ENCODE measurements around the gene PLOD3. TPM values are rescaled to one million over a fixed set of nuclear protein-coding genes. Genes with fewer than 3 reads are reported as not detected.
A peak's percentile ranks its signal among the peaks of the same experiment; 100 is the strongest.

Gene PLOD3
- total and polyA plus RNA-seq, 2 donors (not counting 3 experiments of a cell fraction or from before 2014, with no cell fraction given): 143 to 170 TPM

DNA sequence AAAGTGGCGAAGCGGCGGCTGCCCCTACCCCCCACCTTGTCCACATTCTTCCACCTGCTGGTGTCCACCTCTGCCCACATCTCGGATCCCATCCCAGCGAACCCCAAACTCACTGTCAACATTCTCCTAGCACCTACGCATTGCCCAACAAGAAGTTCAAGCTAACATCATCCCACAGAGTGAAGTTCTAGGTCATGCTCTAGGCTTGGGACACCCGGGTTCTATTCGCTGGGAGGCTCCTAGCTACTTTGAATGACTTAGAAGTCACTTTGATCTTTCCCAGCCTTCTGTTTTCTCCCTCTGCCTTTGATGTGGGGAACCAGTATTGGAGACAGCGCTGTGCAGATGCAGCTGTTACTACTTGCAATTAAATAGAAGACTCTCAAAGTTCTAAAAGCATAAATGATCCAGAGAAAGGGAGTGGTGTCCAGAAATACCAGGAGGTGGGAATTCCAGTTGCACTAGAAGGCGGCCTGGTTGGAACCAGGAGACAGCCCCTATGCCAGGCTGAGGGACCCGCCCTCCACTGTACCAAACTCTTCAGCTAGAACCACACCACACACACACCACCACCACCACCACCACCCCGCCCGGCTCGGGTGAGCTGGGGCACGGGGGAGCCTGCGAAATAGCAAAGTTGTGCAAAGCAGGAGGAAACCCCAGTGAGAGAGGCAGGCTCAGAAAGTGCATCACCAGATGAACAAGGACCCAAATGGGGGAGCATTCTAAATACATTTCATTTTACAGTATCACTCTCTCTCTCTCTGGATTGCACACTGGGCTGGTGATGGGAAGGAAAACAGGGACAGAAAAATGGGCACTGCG is 46.6 kb downstream of the PLOD3 start:
- POLR2A ChIA-PET: no interaction called here
- Histone ChIP-seq H3K9me3 (replicated peaks; ENCODE audit: control insufficient read depth, insufficient read depth, low read length) (no peaks in the 10 kb centered on the region), H3K27me3 (ENCODE audit: control insufficient read depth in 2 of 2, insufficient read depth in 2 of 2, low read length in 2 of 2) (peaks cover 88% of the 10 kb centered on the region in 2 experiments)

DNA sequence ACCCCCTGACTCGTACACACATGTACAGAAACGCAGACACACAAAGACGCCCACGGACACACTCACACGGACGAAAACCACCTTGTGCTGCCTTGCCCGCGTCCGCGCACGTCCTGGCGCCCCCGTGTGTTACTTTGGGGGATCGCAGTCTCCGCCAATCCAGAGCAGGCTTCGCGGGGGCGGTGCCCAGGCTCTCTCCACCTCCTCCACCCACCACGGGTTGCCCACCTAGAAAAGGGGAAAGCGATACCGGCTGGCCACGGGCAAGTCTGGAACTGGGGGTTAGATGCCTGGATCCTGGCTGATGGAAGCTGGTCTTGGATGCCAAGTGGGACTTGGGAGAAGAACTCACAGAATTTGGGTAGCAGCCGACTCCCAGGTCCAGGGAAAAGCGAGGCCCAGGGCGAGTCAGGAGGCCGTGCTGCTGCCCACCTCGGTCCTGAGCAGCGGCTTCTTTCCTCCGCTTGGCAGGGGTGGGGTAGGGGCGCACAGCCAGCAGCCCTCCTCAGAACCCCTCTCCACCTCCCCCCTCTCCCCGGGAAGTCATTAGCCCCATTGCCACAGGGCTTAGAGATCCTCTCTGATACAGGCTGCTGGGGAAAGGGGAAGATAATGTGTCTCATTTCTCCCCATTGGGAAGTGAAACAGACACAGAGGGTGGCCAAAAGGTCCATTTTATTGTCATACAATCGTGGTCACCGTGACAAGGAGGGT is 47.4 kb downstream of the PLOD3 start:
- no peak for TF ChIP-seq JUN (IDR thresholded peaks at IDR 0.05; ENCODE audit: borderline replicate concordance, insufficient read depth, insufficient read length, low read depth)
- TF ChIP-seq, protein P1, sequence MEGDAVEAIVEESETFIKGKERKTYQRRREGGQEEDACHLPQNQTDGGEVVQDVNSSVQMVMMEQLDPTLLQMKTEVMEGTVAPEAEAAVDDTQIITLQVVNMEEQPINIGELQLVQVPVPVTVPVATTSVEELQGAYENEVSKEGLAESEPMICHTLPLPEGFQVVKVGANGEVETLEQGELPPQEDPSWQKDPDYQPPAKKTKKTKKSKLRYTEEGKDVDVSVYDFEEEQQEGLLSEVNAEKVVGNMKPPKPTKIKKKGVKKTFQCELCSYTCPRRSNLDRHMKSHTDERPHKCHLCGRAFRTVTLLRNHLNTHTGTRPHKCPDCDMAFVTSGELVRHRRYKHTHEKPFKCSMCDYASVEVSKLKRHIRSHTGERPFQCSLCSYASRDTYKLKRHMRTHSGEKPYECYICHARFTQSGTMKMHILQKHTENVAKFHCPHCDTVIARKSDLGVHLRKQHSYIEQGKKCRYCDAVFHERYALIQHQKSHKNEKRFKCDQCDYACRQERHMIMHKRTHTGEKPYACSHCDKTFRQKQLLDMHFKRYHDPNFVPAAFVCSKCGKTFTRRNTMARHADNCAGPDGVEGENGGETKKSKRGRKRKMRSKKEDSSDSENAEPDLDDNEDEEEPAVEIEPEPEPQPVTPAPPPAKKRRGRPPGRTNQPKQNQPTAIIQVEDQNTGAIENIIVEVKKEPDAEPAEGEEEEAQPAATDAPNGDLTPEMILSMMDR (IDR thresholded peaks at IDR 0.05; ENCODE audit: extremely low read depth in 1 of 2, insufficient read depth in 1 of 2, low read depth in 1 of 2, low read length in 2 of 2): peak; percentile 90 to 98
- dilution Hi-C loops (cut with MboI; ENCODE audit: extremely low pct_ligation_motif_present, low sequenced_read_pairs) (no loop called here), intact Hi-C loops (cut with micrococcal nuclease) (loop anchor here (1.0 to 10.0 kb wide), 5 partner anchors 22 to 565 kb away; partner anchors contain the start of gene ACHE)
- peaks cover 3% of the 10 kb centered on the region for H3K4me1 ChIP-seq (ENCODE audit: control insufficient read depth, extremely low read depth, insufficient read depth, low read length)
- ChIA-PET CTCF (interaction anchor here (0.8 to 3.1 kb wide), 10 partner anchors 11 to 113 kb away, joined by 3 to 49 read pairs (median 5); partner anchors contain the start of genes PLOD3 and ZNHIT1), POLR2A (no interaction called here)
- H3K79me2 ChIP-seq (ENCODE audit: control insufficient read depth, insufficient read depth, low read length): no peaks in the 10 kb centered on the region
- H3K9me1 ChIP-seq (replicated peaks; ENCODE audit: control insufficient read depth, extremely low read depth, insufficient read depth, low read length): no peaks in the 10 kb centered on the region
- peaks cover 83 to 85% of the 10 kb centered on the region in 2 experiments for H3K27me3 ChIP-seq (ENCODE audit: control insufficient read depth in 2 of 2, insufficient read depth in 2 of 2, low read length in 2 of 2)
- no peaks in the 10 kb centered on the region for H4K20me1 ChIP-seq (replicated peaks; ENCODE audit: control insufficient read depth, extremely low read depth, insufficient read depth, low read length)
- H3K9ac ChIP-seq (replicated peaks; ENCODE audit: extremely low read depth, insufficient read depth, low read length): no peak overlapping the region
- BruUV-seq (replicated peaks): no TSS peak
- H2AFZ ChIP-seq (ENCODE audit: low read depth, low read length): no peak overlapping the region
- no peaks in the 10 kb centered on the region for H3K9me3 ChIP-seq (replicated peaks; ENCODE audit: control insufficient read depth, insufficient read depth, low read length)
- no peak overlapping the region for H3K4me3 ChIP-seq (replicated peaks in 1 of 3; ENCODE audit: insufficient read depth in 1 of 3, low read depth in 1 of 3, low read length in 3 of 3)
- no peak overlapping the region for H3K4me2 ChIP-seq (ENCODE audit: insufficient read depth, low read length)
- no peak overlapping the region for H3K27ac ChIP-seq (ENCODE audit: insufficient read depth, low read depth, low read length)
- FAIRE-seq (peak; percentile 83), DNase-seq (ENCODE audit: low read depth, low spot score) (peak; percentile 71)
- no peaks in the 10 kb centered on the region for H3K36me3 ChIP-seq (ENCODE audit: control insufficient read depth in 2 of 2, extremely low read depth in 1 of 2, insufficient read depth in 2 of 2, low read length in 2 of 2)

More for the DNA sequence above, 46.6 kb downstream of the PLOD3 start:
- no peaks in the 10 kb centered on the region for H3K79me2 ChIP-seq (ENCODE audit: control insufficient read depth, insufficient read depth, low read length)
- H3K36me3 ChIP-seq (ENCODE audit: control insufficient read depth in 2 of 2, extremely low read depth in 1 of 2, insufficient read depth in 2 of 2, low read length in 2 of 2): no peaks in the 10 kb centered on the region
- no peaks in the 10 kb centered on the region for H3K9me1 ChIP-seq (replicated peaks; ENCODE audit: control insufficient read depth, extremely low read depth, insufficient read depth, low read length)
- dilution Hi-C loops (cut with MboI; ENCODE audit: extremely low pct_ligation_motif_present, low sequenced_read_pairs): no loop called here
- FAIRE-seq: no peak
- H4K20me1 ChIP-seq (replicated peaks; ENCODE audit: control insufficient read depth, extremely low read depth, insufficient read depth, low read length): no peaks in the 10 kb centered on the region
- H3K4me2 ChIP-seq (ENCODE audit: insufficient read depth, low read length): no peak overlapping the region
- H3K27ac ChIP-seq (ENCODE audit: insufficient read depth, low read depth, low read length): no peak overlapping the region
- no peak overlapping the region for H3K4me3 ChIP-seq (replicated peaks in 1 of 3; ENCODE audit: insufficient read depth in 1 of 3, low read depth in 1 of 3, low read length in 3 of 3)
- peak; percentile 20 for TF ChIP-seq EZH2 (IDR thresholded peaks at IDR 0.05; ENCODE audit: borderline replicate concordance, low read depth, low read length, severe bottlenecking)
- no peak for TF ChIP-seq GATA2 (IDR thresholded peaks at IDR 0.05; ENCODE audit: insufficient read depth, insufficient read length, low read depth, low read length)
- BruUV-seq (replicated peaks): no TSS peak
- peaks cover under 1% of the 10 kb centered on the region for H3K4me1 ChIP-seq (ENCODE audit: control insufficient read depth, extremely low read depth, insufficient read depth, low read length)
- intact Hi-C loops (cut with micrococcal nuclease): loop anchor here (10.0 kb wide), 1 partner anchor 564 kb away; no protein-coding TSS in a partner anchor
- no peak overlapping the region for H2AFZ ChIP-seq (ENCODE audit: low read depth, low read length)
- H3K9ac ChIP-seq (replicated peaks; ENCODE audit: extremely low read depth, insufficient read depth, low read length): no peak overlapping the region
- no peak for DNase-seq (ENCODE audit: low read depth, low spot score)
- CTCF ChIA-PET: interaction anchor here (0.8 to 3.1 kb wide), 11 partner anchors 12 to 112 kb away, joined by 3 to 49 read pairs (median 6); partner anchors contain the start of genes PLOD3 and ZNHIT1
